ENCODE measurements around the gene MAGEA9B.
"Not testable (repeated sequence)": the region's sequence is repeated elsewhere in the genome, so short reads cannot be mapped to it uniquely, and the experiment has no call there.

MAGEA9B gene

DNA sequence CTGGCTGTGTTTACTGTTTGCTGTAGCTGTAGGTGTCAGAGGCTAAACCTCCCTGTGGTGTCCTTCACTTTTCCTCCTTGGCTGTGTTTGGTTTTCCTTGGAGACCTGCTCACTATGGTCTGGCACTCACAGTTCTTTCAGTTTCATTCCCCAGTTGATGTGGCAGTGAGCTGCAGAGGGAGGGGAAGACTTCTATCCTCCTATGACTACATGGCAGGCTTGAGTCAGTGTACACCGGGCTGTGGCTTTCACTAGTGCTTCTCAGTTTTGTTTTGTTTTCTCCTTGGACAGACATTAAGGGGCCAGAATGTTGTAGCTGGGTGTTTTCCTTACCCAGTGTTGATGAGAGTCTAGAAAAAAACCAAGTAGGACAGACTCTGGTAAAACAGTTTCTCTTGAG, 13.8 kb downstream of the MAGEA9B start:
- DNase-seq = not testable (repeated sequence)

DNA sequence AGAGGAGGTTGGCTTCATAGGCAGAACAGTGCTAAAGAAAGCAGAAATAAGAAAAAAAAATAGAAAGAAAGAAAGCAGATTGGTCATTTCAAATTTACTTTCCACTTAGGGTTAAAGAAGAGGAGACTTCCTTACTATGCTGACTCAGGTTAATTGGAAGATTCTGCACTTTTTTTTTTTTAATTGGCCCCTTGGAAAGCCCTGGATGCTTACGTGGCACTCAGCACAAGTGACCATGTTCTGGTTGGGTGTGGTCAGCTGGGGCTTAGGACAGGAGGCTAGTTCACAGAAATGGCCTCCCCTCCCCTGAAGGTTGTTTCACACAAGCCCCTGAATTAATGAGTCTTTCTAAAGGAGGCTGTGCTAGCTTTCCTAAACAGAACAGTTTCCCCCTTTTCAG, 14.5 kb downstream of the MAGEA9B start:
- TF ChIP-seq POLR2A (IDR thresholded peaks at IDR 0.05; ENCODE audit: low read length) (no peak), GATA1 (IDR thresholded peaks at IDR 0.05; ENCODE audit: low read depth, low read length) (no peak)
- DNase-seq = no peak

DNA sequence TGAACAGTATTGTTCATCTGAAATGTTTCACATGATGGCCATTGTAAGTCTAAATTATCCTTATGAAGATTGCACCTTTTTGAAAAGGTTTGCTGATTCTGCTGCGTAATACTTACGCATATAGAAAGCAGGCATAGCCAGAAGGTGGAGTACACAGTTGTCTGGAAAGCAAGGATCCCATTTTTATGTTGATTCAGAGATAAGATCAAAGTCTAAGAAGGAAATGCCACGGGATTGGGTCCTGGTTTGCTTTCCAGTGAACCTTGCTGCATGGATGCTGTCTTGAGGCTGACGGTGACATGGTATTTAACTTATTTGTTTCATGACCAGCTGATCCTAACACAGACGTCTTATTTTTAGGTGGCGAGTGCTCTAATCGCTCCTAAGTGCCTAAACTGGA, 15.5 kb downstream of the MAGEA9B start:
- no peak for DNase-seq
- TF ChIP-seq POLR2A (IDR thresholded peaks at IDR 0.05; ENCODE audit: low read length) (no peak), GATA1 (IDR thresholded peaks at IDR 0.05; ENCODE audit: low read depth, low read length) (no peak)

DNA sequence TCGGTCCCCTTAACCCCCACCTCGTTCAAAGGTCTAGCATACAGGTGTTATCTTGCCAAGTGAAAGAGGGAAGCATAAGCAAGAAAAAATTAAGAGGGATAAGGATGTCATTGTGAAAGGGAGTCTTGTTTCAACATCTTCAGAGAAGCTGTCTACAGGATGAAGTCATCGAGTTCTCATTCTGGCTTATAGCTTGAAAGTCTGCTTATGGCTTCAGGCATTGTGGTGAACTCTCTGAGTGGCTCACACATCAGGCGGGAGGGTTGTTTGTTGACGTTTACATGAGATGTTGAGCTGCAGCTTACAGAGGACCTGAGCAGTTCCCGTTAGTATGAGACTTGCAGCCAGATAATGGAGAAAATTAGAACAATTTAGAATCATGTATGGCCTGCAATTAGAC, 16.6 kb downstream of the MAGEA9B start:
- DNase-seq = no peak
- TF ChIP-seq GATA1 (IDR thresholded peaks at IDR 0.05; ENCODE audit: low read depth, low read length) (no peak), POLR2A (IDR thresholded peaks at IDR 0.05; ENCODE audit: low read length) (no peak)

DNA sequence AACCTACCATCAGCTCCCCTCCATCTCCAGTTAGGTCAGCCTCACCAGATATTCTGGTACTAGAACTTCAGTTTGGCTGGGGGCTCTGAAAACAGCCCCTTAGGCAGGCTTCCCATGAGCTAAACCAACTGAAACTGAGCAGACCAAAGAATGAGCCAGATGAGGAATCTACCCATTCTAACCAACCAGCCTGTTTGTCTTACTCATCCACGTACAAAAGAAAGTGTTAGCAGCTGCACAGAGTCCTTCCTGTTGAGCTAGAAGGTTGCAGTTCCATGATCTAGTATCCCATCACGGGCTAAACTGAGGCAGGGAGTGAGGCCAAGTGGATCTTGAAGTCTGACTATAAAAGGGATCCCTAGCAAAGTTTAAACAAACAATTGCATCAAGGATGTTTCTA, 17.5 kb downstream of the MAGEA9B start:
- TF ChIP-seq GATA1 (IDR thresholded peaks at IDR 0.05; ENCODE audit: low read depth, low read length) = no peak
- TF ChIP-seq POLR2A (IDR thresholded peaks at IDR 0.05; ENCODE audit: low read length) = no peak
- no peak for DNase-seq

DNA sequence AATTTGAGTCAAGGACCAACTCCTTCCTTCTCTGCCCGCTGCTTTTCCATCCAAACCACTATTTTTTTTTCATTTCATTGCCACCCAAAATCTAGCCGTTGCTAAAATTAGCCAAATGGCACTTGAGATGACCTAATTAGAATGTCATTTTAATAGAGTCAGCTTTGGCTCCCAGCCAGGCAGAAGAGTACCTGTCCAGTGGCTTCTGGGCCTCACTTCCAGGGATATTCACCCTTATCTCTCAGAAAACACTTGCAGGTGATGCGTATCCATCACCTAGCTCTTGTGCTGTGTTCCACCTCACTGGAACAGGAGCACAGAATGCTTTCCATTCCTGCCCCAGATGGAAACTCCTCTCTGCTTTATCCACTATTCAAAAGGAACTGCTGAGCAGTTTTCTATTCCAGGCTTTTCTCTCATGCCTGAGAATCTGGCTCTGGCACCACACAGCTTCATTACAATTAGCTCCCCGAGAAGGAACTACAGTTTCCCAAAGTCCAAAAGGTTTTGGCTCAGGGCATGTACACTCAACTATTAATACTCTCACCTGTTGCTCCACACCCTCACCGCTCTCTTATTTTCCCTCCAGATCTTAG, 18.5 kb downstream of the MAGEA9B start:
- no peak for TF ChIP-seq GATA1 (IDR thresholded peaks at IDR 0.05; ENCODE audit: low read depth, low read length)
- TF ChIP-seq POLR2A (IDR thresholded peaks at IDR 0.05; ENCODE audit: low read length) = no peak
- DNase-seq = no peak

DNA sequence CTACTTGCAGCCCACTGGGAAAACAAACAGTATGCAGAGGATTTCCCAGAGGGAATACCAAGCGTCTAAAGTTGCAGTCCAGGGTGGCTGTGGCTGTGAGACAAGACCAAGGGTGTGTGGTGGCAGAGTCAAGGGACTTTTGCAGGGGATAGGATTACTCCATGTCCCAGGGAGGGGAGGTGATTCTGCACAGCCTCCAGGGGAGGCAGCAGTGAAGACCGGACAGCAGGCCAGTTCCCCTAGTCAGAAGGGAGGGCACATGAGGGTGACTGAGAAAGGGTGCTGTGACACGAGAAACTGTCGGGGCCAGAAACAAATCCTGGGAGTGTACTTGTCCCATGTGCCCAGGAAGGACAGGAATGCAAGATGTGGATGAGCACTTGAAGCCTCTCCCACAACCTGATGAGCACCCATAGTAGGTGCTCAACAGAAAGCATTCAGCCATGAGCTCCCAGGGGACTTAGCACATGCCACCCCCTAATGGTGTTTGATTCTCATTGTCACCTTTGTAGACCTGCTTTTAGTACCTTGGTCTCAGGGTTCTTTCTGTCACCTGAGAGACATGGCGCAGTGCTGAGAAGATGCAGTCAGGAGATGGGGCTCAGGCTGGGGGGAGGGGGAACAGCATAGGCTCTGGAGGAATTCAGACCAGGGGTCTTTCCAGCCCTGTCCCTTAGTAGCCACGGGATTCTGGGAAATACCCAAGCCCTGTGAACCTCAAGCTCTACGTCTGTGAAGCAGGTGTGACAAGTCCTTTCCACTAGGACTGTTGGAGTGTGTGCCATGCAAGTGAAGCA, 19.4 kb downstream of the MAGEA9B start:
- no peak for DNase-seq
- no peak for TF ChIP-seq GATA1 (IDR thresholded peaks at IDR 0.05; ENCODE audit: low read depth, low read length)
- TF ChIP-seq POLR2A (IDR thresholded peaks at IDR 0.05; ENCODE audit: low read length) = no peak

DNA sequence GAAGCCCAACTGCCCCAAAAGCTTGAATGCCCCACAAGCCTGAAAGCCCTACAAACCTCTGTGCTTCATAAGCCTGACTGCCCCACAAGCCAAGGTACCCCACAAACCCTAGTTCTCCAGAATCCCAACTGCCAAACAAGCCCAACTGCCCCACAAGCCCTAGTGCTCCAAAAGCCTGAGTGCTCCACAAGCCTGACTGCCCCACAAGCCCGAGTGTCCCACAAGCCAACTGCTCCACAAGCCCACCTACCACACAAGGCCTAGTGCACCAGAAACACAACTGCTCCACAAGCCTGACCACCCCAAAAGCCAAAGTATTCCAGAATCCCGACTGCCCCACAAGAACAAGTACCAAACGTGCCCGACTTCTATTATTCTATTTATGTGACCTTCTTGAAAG, 23.9 kb downstream of the MAGEA9B start:
- DNase-seq = no peak
- TF ChIP-seq GATA1 (IDR thresholded peaks at IDR 0.05; ENCODE audit: low read depth, low read length) = no peak
- no peak for TF ChIP-seq POLR2A (IDR thresholded peaks at IDR 0.05; ENCODE audit: low read length)

DNA sequence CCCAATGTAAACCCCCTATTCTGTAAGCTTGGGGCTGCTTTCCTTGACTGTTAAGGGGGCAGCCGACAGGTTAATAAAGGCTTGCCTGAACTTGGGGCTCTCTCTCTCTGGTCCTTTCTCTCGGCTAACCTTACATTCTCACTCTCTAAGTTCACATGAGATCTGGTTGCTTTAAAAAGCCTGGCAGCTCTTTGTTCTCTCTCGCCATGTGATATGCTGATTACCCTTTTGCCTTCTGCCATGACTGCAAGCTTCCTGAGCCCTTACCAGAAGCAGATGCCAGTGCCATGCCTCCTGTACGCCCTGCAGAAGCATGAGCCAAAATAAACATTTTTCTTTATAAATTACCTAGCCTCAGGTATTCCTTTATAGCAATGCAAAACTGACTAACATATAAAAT, 32.0 kb downstream of the MAGEA9B start:
- not testable (repeated sequence) for DNase-seq

DNA sequence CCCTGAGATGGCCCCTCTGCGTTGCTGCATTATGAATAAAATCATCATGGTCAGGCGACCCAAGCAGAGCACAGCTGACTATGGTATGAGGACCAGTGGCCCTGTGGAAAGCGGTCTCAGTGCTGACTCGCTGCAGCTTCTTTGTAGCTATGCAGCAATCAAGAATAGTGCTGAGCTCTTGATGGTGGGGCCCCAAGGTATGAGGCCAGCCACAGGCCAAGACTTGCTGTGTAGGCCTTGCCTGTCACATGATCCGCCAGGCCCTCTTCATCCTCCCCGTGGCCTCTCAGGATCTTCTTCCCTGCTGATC, 35.4 kb downstream of the MAGEA9B start:
- DNase-seq = not testable (repeated sequence)

DNA sequence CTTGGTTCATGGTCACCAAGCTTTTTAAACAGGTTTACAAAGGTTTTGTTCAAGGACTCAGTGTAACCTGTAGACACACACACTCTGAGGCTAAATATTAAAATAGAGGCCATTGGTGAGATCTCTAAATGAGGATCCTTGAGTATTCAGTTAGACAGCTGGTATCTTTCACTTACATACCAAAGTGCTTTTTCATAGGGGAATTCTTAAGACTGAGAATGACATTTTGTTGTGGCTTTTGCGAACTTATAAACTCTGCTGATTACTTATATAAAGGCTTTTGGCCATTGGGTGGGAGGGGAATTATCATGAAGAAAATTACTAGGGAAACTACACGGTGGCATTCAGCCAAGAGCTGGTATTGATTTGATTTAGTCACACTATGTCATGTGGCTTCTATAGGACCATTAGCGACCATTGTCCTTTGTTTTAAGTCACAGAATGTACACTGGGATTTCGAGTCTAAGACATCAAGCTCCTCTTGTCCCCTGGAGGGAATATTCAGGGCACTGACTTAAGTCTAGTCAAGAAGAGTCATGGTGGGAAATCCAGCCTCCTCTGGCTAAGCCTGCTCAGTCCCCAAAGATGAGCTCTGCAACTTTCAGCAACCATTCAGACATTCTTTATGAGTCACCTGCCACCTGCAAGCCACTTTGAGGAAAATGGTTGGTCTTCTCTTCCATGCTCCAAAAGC, 35.9 kb downstream of the MAGEA9B start:
- not testable (repeated sequence) for DNase-seq

DNA sequence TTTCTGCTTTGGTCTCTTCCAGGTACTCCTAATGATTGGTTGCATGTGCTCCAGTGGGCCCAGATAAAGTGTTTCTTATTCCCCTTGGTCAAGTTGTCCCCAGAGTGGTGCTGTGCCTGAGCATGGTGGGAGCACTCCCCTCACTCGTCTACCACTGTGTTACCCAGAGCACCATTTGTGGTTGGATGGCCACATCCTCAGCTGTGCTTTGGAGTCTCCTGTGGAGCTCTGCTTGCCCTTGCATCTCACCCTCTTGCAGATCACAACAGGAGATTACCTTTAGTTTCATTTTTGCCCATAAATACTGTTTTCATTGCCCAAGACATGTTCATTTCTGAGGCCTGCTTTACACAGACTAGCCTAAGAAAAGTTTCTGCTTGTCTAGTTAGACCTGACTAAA, 36.8 kb downstream of the MAGEA9B start:
- DNase-seq = not testable (repeated sequence)

DNA sequence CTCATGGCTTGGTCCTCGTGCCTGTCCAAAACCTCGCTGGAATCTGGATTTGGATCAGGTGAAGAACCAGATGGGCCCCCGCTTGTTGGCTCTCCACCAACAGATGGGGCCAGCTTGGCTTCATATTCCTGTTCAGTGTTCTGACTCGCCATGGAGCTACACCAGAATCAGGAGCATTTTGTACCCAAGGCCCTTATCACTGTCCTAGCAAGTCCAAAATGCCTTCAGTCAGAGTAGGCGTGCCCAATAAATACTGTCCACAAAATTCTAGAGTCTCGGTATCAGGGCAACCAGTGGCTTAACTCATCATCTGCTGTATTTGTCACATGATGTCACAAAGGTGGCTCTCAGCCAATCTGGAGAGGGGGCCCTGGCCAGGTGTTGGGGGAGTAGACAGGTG, 37.6 kb downstream of the MAGEA9B start, which contains the start of gene HSFX3:
Gene HSFX3, minus strand, starts transcription at position 224 of the 400 bp plus-strand sequence. Its CDS starts 72 bp downstream, at position 152.
- DNase-seq = not testable (repeated sequence)

DNA sequence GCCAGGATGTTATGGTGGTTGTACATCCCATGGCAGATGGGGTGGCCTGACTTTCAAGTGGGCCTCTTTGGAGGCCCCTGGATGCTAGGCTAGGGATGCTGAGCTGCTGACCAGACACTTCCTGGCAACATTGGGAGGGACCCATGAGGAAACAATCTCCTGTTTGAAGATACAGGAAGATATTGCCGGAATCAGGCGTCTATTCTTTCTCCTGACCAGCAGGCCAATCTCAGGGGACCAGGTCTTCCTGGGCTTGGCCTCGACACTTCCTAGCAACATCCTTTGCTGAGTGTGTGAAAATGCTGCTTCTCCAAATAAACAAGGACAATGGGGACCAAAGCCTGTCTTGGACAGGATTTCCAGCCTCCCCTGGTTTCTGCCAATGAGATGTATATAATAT, 39.5 kb downstream of the MAGEA9B start:
- not testable (repeated sequence) for DNase-seq

DNA sequence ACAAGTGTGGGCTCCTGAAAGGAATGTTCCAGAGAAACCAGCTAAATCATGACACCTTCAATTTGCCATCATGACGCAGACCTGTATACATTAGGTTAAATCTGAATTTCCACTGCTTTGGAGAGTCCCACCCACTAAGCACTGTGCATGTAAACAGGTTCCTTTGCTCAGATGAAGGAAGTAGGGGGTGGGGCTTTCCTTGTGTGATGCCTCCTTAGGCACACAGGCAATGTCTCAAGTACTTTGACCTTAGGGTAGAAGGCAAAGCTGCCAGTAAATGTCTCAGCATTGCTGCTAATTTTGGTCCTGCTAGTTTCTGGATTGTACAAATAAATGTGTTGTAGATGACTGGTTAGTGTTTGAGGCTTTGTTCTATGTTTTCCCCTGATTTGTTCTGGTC, 40.3 kb downstream of the MAGEA9B start:
- not testable (repeated sequence) for DNase-seq

DNA sequence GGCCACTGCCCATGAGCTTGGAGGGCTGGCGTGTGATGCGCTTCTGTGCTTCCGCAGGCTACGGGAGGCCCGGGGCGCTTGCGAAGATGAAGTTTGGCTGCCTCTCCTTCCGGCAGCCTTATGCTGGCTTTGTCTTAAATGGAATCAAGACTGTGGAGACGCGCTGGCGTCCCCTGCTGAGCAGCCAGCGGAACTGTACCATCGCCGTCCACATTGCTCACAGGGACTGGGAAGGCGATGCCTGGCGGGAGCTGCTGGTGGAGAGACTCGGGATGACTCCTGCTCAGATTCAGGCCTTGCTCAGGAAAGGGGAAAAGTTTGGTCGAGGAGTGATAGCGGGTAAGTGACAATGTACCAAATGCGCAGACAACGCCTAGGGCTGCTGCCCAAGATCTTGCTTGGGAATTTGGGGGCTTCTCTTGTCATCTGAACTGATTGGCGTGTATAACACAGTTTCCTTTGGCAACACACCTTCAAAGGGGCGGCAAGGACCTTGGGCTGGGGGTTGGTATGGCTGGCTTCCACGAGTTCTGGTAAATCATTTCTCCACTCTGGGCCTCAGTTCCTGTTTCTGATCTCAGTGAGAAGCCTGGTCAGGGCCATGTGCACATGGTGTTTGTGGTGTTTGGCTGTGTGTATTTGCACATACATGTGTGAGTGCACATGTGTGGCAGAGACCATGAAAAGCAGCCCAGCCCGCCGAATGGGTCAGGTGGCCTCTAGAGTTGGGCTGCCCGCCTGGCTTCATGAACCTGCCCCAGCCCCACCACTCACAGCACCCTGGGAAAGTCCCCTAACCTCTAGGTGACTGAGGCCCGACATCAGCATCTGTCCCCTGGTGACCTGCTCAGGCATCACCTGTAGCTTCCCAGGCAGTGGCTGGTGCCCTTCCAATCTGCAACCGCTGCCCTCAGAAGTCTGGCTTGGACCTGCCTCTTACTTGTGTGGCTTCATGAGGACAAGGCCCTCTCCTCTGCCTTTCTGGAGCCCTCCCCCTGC, 41.4 kb downstream of the MAGEA9B start:
- DNase-seq = peak; percentile 27 to 40

Measured in erythroblast (primary cell).